Mucosa of descending colon (tissue), 3 donors: ENCODE results near the gene CD36. TPM values are rescaled to one million over a fixed set of nuclear protein-coding genes. Genes with fewer than 3 reads are reported as not detected.
A peak's percentile ranks its signal among the peaks of the same experiment; 100 is the strongest.

Source experiments
- ATAC-seq: fragments of 200-7000 bp; cut with Tn5 transposase; one replicate; pipeline ENCODE4 v1.9.1; 2020; ENCODE audit warnings: mild to moderate bottlenecking, moderate library complexity
- DNase-seq, 3 donors: peaks; one replicate each; pipeline ENCODE4 v3.0.0-alpha.2; 2020
- H3K36me3 ChIP-seq: fragments of 200-600 bp; one replicate; pipeline ENCODE4 v1.8.0; 2021; ENCODE audit warnings: low read depth, mild to moderate bottlenecking
- H3K4me1 ChIP-seq: fragments of 200-600 bp; one replicate; pipeline ENCODE4 v1.8.0; 2021; ENCODE audit warnings: low read depth, mild to moderate bottlenecking
- H3K4me3 ChIP-seq: fragments of 200-600 bp; one replicate; pipeline ENCODE4 v1.8.0; 2021; ENCODE audit warnings: mild to moderate bottlenecking
- H3K9me3 ChIP-seq: fragments of 200-600 bp; one replicate; pipeline ENCODE4 v1.8.0; 2021; ENCODE audit warnings: mild to moderate bottlenecking
- CTCF ChIP-seq: fragments of 200-600 bp; IDR thresholded peaks from one replicate; pipeline ENCODE4 v1.8.0; 2022; ENCODE audit warnings: antibody characterized with exemption, mild to moderate bottlenecking
- intact Hi-C, 2 donors: fragments of 100-400 bp; cut with DNase I in 1 of 2; cut with micrococcal nuclease in 1 of 2; formaldehyde crosslinking; loops; one replicate each; pipeline versions ENCODE4 v1.11.0 to v1.11.1; 2022; cut with DNase I, micrococcal nuclease
- total RNA-seq, 3 donors: library from RNA; stranded (reverse); fragmentation: NEBNext Ultra II Directional in 2 of 3; extraction: Animal tissue kit (Norgen Biotek cat#: 25700) in 2 of 3; gene quantifications; one replicate each; pipeline versions ENCODE4 v1.2.1 to v1.2.4, GENCODE V29; 2021 to 2023
- donor health status: DM: no; HTN: no; CAD: no; lungs with moderate emphysema.
- donor health status: DM: no; HTN: no; CAD: no.
- donor health status: DM: no; HTN: yes; CAD: no.

CD36 gene
- total RNA-seq, 3 donors from 2014 or later = 18.4 to 34.4 (median 25.0) TPM

GRCh38 chr7:80651471-80651870 lies 13.0 kb downstream of the CD36 start:
- no peak for ATAC-seq
- no peak for DNase-seq
- Histone ChIP-seq H3K9me3 (no peaks in the 10 kb centered on the region), H3K4me1 (no peaks in the 10 kb centered on the region), H3K36me3 (no peaks in the 10 kb centered on the region), H3K4me3 (no peak overlapping the region)
- intact Hi-C loops = loop anchor here in 1 of 2 donors (10.0 kb wide), 1 partner anchor 227 kb away; no protein-coding TSS in a partner anchor
- no peak for TF ChIP-seq CTCF

GRCh38 chr7:80653244-80653643 lies 14.8 kb downstream of the CD36 start:
- intact Hi-C loops = loop anchor here in 1 of 2 donors (10.0 kb wide), 1 partner anchor 228 kb away; no protein-coding TSS in a partner anchor
- DNase-seq = no peak
- Histone ChIP-seq H3K4me3 (no peak overlapping the region), H3K9me3 (no peaks in the 10 kb centered on the region), H3K4me1 (no peaks in the 10 kb centered on the region), H3K36me3 (no peaks in the 10 kb centered on the region)
- TF ChIP-seq CTCF = no peak
- no peak for ATAC-seq

- Histone ChIP-seq H3K4me3 (no peak overlapping the region), H3K9me3 (no peaks in the 10 kb centered on the region), H3K4me1 (no peaks in the 10 kb centered on the region), H3K36me3 (no peaks in the 10 kb centered on the region)
- ATAC-seq (no peak), DNase-seq (no peak)
- TF ChIP-seq CTCF = no peak
- intact Hi-C loops = loop anchor here (5.0 to 10.0 kb wide), 2 partner anchors 228 to 230 kb away; no protein-coding TSS in a partner anchor
Measured at GRCh38 chr7:80654887-80655340, 16.5 kb downstream of the CD36 start.

- ATAC-seq (no peak), DNase-seq (no peak)
- H3K36me3 ChIP-seq = no peaks in the 10 kb centered on the region
- no peaks in the 10 kb centered on the region for H3K9me3 ChIP-seq
- H3K4me3 ChIP-seq = no peak overlapping the region
- intact Hi-C loops = loop anchor here (5.0 to 10.0 kb wide), 2 partner anchors 229 to 231 kb away; no protein-coding TSS in a partner anchor
- no peak for TF ChIP-seq CTCF
- no peaks in the 10 kb centered on the region for H3K4me1 ChIP-seq
Measured at GRCh38 chr7:80656029-80656428, 17.6 kb downstream of the CD36 start.

GRCh38 chr7:80659120-80660055 lies 20.9 kb downstream of the CD36 start:
- peak; percentile 65 for TF ChIP-seq CTCF
- Histone ChIP-seq H3K9me3 (no peaks in the 10 kb centered on the region), H3K4me1 (no peaks in the 10 kb centered on the region), H3K4me3 (no peak overlapping the region), H3K36me3 (no peaks in the 10 kb centered on the region)
- peak; percentile 34 for ATAC-seq
- no peak for DNase-seq
- intact Hi-C loops = loop anchor here (5.0 to 10.0 kb wide), 2 partner anchors 232 to 235 kb away; no protein-coding TSS in a partner anchor
